Measurements from ENCODE around the gene ELAC2. TPM values are rescaled to one million over a fixed set of nuclear protein-coding genes. Genes with fewer than 3 reads are reported as not detected.

ELAC2 gene
- total RNA-seq, 1 donor from 2014 or later = 41.0 TPM

- H3K9me3 ChIP-seq = no peaks in the 10 kb centered on the region
- ATAC-seq (no peak), DNase-seq (no peak)
- no peak overlapping the region for H3K4me3 ChIP-seq
- no peak overlapping the region for H3K27ac ChIP-seq
- no peaks in the 10 kb centered on the region for H3K4me1 ChIP-seq
- H3K36me3 ChIP-seq = peaks cover 99% of the 10 kb centered on the region
- H3K27me3 ChIP-seq (ENCODE audit: low read depth) = no peaks in the 10 kb centered on the region
- no peak for TF ChIP-seq CTCF (IDR thresholded peaks at IDR 0.05)
- intact Hi-C loops (cut with DNase I) = no loop called here
These were observed 17.3 kb downstream of the ELAC2 start for GRCh38 chr17:13000561-13000960.

GRCh38 chr17:12998874-12999273 is 19.0 kb downstream of the ELAC2 start:
- Histone ChIP-seq H3K4me3 (no peak overlapping the region), H3K9me3 (no peaks in the 10 kb centered on the region), H3K27me3 (ENCODE audit: low read depth) (no peaks in the 10 kb centered on the region), H3K27ac (no peak overlapping the region), H3K4me1 (no peaks in the 10 kb centered on the region), H3K36me3 (peaks cover 99% of the 10 kb centered on the region)
- TF ChIP-seq CTCF (IDR thresholded peaks at IDR 0.05) = no peak
- intact Hi-C loops (cut with DNase I) = no loop called here
- no peak for DNase-seq
- no peak for ATAC-seq

- H3K4me1 ChIP-seq = no peaks in the 10 kb centered on the region
- intact Hi-C loops (cut with DNase I) = no loop called here
- ATAC-seq (no peak), DNase-seq (no peak)
- peaks cover 99% of the 10 kb centered on the region for H3K36me3 ChIP-seq
- H3K27me3 ChIP-seq (ENCODE audit: low read depth) = no peaks in the 10 kb centered on the region
- TF ChIP-seq CTCF (IDR thresholded peaks at IDR 0.05) = no peak
- H3K27ac ChIP-seq = no peak overlapping the region
- H3K9me3 ChIP-seq = no peaks in the 10 kb centered on the region
- no peak overlapping the region for H3K4me3 ChIP-seq
These were observed 19.4 kb downstream of the ELAC2 start for GRCh38 chr17:12998461-12998860.

GRCh38 chr17:12996941-12997340 is 20.9 kb downstream of the ELAC2 start:
- DNase-seq = no peak
- no peak overlapping the region for H3K27ac ChIP-seq
- peaks cover 100% of the 10 kb centered on the region for H3K36me3 ChIP-seq
- no peaks in the 10 kb centered on the region for H3K9me3 ChIP-seq
- no peak for TF ChIP-seq CTCF (IDR thresholded peaks at IDR 0.05)
- H3K4me1 ChIP-seq = no peaks in the 10 kb centered on the region
- no peaks in the 10 kb centered on the region for H3K27me3 ChIP-seq (ENCODE audit: low read depth)
- intact Hi-C loops (cut with DNase I) = no loop called here
- no peak for ATAC-seq
- no peak overlapping the region for H3K4me3 ChIP-seq

- no peak overlapping the region for H3K4me3 ChIP-seq
- H3K27me3 ChIP-seq (ENCODE audit: low read depth) = no peaks in the 10 kb centered on the region
- H3K27ac ChIP-seq = no peak overlapping the region
- H3K36me3 ChIP-seq = peaks cover 100% of the 10 kb centered on the region
- intact Hi-C loops (cut with DNase I) = no loop called here
- H3K9me3 ChIP-seq = no peaks in the 10 kb centered on the region
- DNase-seq (no peak), ATAC-seq (no peak)
- TF ChIP-seq CTCF (IDR thresholded peaks at IDR 0.05) = no peak
- H3K4me1 ChIP-seq = no peaks in the 10 kb centered on the region
These were observed 21.5 kb downstream of the ELAC2 start for GRCh38 chr17:12996357-12996756.

- H3K9me3 ChIP-seq = no peaks in the 10 kb centered on the region
- ATAC-seq (no peak), DNase-seq (no peak)
- no peak overlapping the region for H3K4me3 ChIP-seq
- no peak overlapping the region for H3K27ac ChIP-seq
- H3K36me3 ChIP-seq = peaks cover 100% of the 10 kb centered on the region
- no peak for TF ChIP-seq CTCF (IDR thresholded peaks at IDR 0.05)
- intact Hi-C loops (cut with DNase I) = no loop called here
- no peaks in the 10 kb centered on the region for H3K4me1 ChIP-seq
- H3K27me3 ChIP-seq (ENCODE audit: low read depth) = no peaks in the 10 kb centered on the region
These were observed 21.9 kb downstream of the ELAC2 start for GRCh38 chr17:12995896-12996295.
